OCI-LY7 (cell line): ENCODE results near the gene CD207. TPM values are rescaled to one million over a fixed set of nuclear protein-coding genes. Genes with fewer than 3 reads are reported as not detected.

ENCODE experiments used
- BruUV-seq: library from RNA; stranded (reverse); fragments of 400-500 nt; replicated peaks from 2 replicates; lab custom pipeline; 2021; lab: Mats Ljungman, UMichigan
- CTCF ChIA-PET: fragments of 300-600 bp; sonication (Branson Sonifier 250); formaldehyde crosslinking; loops from one replicate; lab custom pipeline; 2022; ENCODE audit warnings: antibody characterized with exemption; ENCODE audit not compliant: unreplicated experiment; lab: Charles Lee
- POLR2A ChIA-PET: fragments of 300-600 bp; sonication (Branson Sonifier 250); formaldehyde crosslinking; loops from one replicate; lab custom pipeline; 2022; ENCODE audit warnings: antibody characterized with exemption; lab: Charles Lee
- DNase-seq: peaks from one replicate; pipeline ENCODE4 v3.0.0-alpha.2; 2015; ENCODE audit warnings: low spot score
- H2AFZ ChIP-seq: fragments of 200-600 bp; sonication (generic), shearing (Covaris generic); 2 replicates; pipeline ENCODE4 v1.6.1; 2014; ENCODE audit warnings: mild to moderate bottlenecking, antibody characterized with exemption, low read length, moderate library complexity
- H3K27ac ChIP-seq: fragments of 200-600 bp; sonication (generic); 2 replicates; pipeline ENCODE4 v1.5.1; 2014; ENCODE audit warnings: mixed run types, low read depth, mild to moderate bottlenecking, moderate library complexity, low read length, inconsistent platforms; ENCODE audit not compliant: poor library complexity, severe bottlenecking
- H3K36me3 ChIP-seq: fragments of 200-600 bp; sonication (generic); 2 replicates; pipeline ENCODE4 v1.6.1; 2014; ENCODE audit warnings: mild to moderate bottlenecking, antibody characterized with exemption, low read length, moderate library complexity, mixed read lengths; ENCODE audit not compliant: insufficient read depth
- H3K4me1 ChIP-seq: fragments of 200-600 bp; sonication (generic); 2 replicates; pipeline ENCODE4 v1.5.1; 2014; ENCODE audit warnings: mild to moderate bottlenecking, low read length; ENCODE audit not compliant: insufficient read depth, poor library complexity, severe bottlenecking
- H3K4me2 ChIP-seq: fragments of 200-600 bp; sonication (generic); 2 replicates; pipeline ENCODE4 v1.6.1; 2014; ENCODE audit warnings: mild to moderate bottlenecking, low read length
- H3K4me3 ChIP-seq: fragments of 200-600 bp; sonication (generic); 2 replicates; pipeline ENCODE4 v1.5.1; 2014; ENCODE audit warnings: mild to moderate bottlenecking, low read depth, low read length; ENCODE audit not compliant: poor library complexity, severe bottlenecking
- H3K79me2 ChIP-seq: fragments of 200-600 bp; sonication (generic); 2 replicates; pipeline ENCODE4 v1.6.1; 2016; ENCODE audit warnings: low read depth, mild to moderate bottlenecking, low read length, moderate library complexity, mixed read lengths; ENCODE audit not compliant: insufficient read depth
- H3K9me2 ChIP-seq: fragments of 200-600 bp; sonication (generic); 2 replicates; pipeline ENCODE4 v1.6.1; 2016; ENCODE audit warnings: mild to moderate bottlenecking, low read length, mixed read lengths; ENCODE audit not compliant: insufficient read depth
- H3K9me3 ChIP-seq: fragments of 200-600 bp; sonication (generic); 2 replicates; pipeline ENCODE4 v1.6.1; 2014; ENCODE audit warnings: mild to moderate bottlenecking, mixed run types, low read length, mixed read lengths
- H4K20me1 ChIP-seq: fragments of 200-600 bp; sonication (generic); 2 replicates; pipeline ENCODE4 v1.6.1; 2014; ENCODE audit warnings: mild to moderate bottlenecking, antibody characterized with exemption, low read length, moderate library complexity, mixed read lengths; ENCODE audit not compliant: insufficient read depth
- CTCF ChIP-seq: fragments of 200-600 bp; sonication (generic); conservative IDR thresholded peaks from 2 replicates; pipeline ENCODE4 v1.5.1; 2014; ENCODE audit warnings: mild to moderate bottlenecking, antibody characterized with exemption, low read length, moderate library complexity, mixed read lengths
- EZH2phosphoT487 ChIP-seq: fragments of 200-600 bp; sonication (generic); IDR thresholded peaks from 2 replicates; pipeline ENCODE4 v1.6.1; 2018; ENCODE audit warnings: low read depth, borderline replicate concordance, mild to moderate bottlenecking, mixed run types, antibody characterized with exemption, low read length, moderate library complexity, mixed read lengths
- intact Hi-C: fragments of 100-400 bp; cut with micrococcal nuclease; formaldehyde crosslinking; loops from one replicate; pipeline ENCODE4 v1.10.0; 2022; ENCODE audit not compliant: unreplicated experiment
- total RNA-seq, 2 experiments: library from RNA; depleted of rRNA in 1 of 2; stranded (reverse); fragments of >200 nt in 1 of 2; shearing (Covaris generic) in 1 of 2; gene quantifications; 2 replicates each; pipeline ENCODE4 v1.2.3, GENCODE V29; 2014 to 2022

Gene CD207
- total RNA-seq, 2 experiments from 2014 or later, result not detected

DNA sequence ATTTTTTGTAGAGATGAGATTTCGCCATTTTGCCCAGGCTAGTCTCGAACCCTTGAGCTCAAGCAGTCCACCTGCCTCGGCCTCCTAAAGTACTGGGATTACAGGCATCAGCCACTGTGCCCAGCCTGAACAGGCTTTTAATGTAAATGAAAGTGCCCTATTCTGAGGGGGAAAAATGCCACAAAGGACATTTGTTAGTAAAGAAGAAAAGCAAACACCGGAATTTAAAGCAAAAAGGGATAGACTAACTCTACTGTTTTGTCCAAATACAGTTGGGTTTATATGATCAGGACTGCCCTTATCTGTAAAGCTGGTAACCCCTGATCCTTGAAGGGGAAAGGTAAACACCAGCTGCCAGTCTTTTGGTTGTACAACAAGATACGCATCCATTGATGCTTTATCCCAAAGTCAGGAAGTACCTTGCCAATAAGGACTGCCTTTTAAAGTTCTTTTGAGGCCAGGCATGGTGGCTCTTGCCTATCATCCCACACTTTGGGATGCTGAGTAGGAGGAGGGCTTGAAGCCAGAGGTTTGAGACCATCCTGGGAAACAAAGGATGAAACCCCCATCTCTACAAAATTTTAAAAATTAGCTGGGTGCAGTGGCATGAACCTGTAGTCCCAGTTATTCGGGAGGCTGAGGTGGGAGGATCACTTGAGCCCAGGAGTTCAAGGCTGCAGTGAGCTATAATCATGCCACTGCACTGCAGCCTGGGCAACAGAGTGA is 28.4 kb downstream of the CD207 start:
- no TSS peak for BruUV-seq
- Histone ChIP-seq H3K4me3 (no peak overlapping the region), H3K4me1 (no peaks in the 10 kb centered on the region), H2AFZ (no peak overlapping the region), H3K36me3 (no peaks in the 10 kb centered on the region), H3K9me3 (no peaks in the 10 kb centered on the region), H3K4me2 (no peak overlapping the region), H3K9me2 (no peaks in the 10 kb centered on the region), H3K27ac (no peak overlapping the region), H3K79me2 (no peaks in the 10 kb centered on the region), H4K20me1 (no peaks in the 10 kb centered on the region)
- ChIA-PET POLR2A (interaction anchor here (0.6 kb wide), 1 partner anchor 10 kb away, joined by 3 read pairs; no protein-coding TSS in a partner anchor), CTCF (no interaction called here)
- TF ChIP-seq EZH2phosphoT487 (no peak), CTCF (no peak)
- no peak for DNase-seq
- intact Hi-C loops, result no loop called here

GRCh38 chr2:70806620-70807019 is 29.0 kb downstream of the CD207 start:
- DNase-seq, result no peak
- H3K4me2 ChIP-seq, result no peak overlapping the region
- TF ChIP-seq CTCF (no peak), EZH2phosphoT487 (no peak)
- H4K20me1 ChIP-seq, result no peaks in the 10 kb centered on the region
- no peaks in the 10 kb centered on the region for H3K36me3 ChIP-seq
- ChIA-PET CTCF (no interaction called here), POLR2A (interaction anchor here (0.6 kb wide), 1 partner anchor 118 kb away, joined by 5 read pairs; no protein-coding TSS in a partner anchor)
- H3K4me1 ChIP-seq, result no peaks in the 10 kb centered on the region
- BruUV-seq, result no TSS peak
- H3K9me2 ChIP-seq, result no peaks in the 10 kb centered on the region
- H3K9me3 ChIP-seq, result no peaks in the 10 kb centered on the region
- no peak overlapping the region for H3K4me3 ChIP-seq
- intact Hi-C loops, result no loop called here
- no peaks in the 10 kb centered on the region for H3K79me2 ChIP-seq
- H3K27ac ChIP-seq, result no peak overlapping the region
- H2AFZ ChIP-seq, result no peak overlapping the region

GRCh38 chr2:70806013-70806412 is 29.6 kb downstream of the CD207 start:
- no peaks in the 10 kb centered on the region for H3K9me3 ChIP-seq
- H3K4me3 ChIP-seq, result no peak overlapping the region
- no peak for TF ChIP-seq CTCF
- no peak for TF ChIP-seq EZH2phosphoT487
- H3K79me2 ChIP-seq, result no peaks in the 10 kb centered on the region
- no TSS peak for BruUV-seq
- no peaks in the 10 kb centered on the region for H3K9me2 ChIP-seq
- no peak overlapping the region for H3K27ac ChIP-seq
- H2AFZ ChIP-seq, result no peak overlapping the region
- no peaks in the 10 kb centered on the region for H3K36me3 ChIP-seq
- H3K4me1 ChIP-seq, result no peaks in the 10 kb centered on the region
- ChIA-PET POLR2A (interaction anchor here (0.6 kb wide), 1 partner anchor 118 kb away, joined by 5 read pairs; no protein-coding TSS in a partner anchor), CTCF (no interaction called here)
- intact Hi-C loops, result no loop called here
- no peak overlapping the region for H3K4me2 ChIP-seq
- no peak for DNase-seq
- H4K20me1 ChIP-seq, result no peaks in the 10 kb centered on the region
